Measurements from ENCODE around the gene CD80.
"Not testable (repeated sequence)": the region's sequence is repeated elsewhere in the genome, so short reads cannot be mapped to it uniquely, and the experiment has no call there.

Gene CD80

DNA sequence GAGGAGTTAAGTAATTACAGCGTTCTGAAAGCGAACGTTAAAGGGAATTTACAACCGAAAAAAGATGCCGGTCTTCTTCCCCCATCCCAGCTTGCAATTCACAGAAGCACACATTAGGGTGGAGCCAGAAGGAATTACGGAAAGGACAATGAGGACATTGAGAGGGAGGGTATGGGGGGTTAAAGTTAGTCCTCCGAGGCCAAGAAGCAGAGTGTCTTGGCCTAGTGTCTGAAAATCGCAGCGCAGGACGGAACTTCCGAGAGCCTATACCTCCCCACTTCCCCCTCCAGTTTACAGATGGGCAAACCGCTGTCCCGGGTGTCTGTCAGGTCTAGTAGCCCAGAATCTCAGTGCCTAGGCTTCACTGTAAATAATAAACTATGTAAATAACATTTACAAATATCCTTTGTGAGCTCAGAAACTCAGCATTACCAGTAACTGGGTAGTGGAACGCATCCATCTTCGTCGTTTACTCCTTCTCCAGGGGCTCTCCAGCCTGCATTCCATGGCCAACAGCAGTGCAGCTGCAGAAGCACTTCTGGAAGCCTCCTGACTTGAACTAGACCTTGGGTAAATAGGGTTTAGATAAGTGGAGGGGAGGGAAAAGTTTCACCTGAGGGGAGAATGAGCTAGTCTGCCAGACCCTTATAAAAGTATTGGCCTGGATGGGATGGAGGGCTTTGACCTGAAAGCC lies 20.8 kb upstream of the CD80 start:
- peak; percentile 60 for DNase-seq

DNA sequence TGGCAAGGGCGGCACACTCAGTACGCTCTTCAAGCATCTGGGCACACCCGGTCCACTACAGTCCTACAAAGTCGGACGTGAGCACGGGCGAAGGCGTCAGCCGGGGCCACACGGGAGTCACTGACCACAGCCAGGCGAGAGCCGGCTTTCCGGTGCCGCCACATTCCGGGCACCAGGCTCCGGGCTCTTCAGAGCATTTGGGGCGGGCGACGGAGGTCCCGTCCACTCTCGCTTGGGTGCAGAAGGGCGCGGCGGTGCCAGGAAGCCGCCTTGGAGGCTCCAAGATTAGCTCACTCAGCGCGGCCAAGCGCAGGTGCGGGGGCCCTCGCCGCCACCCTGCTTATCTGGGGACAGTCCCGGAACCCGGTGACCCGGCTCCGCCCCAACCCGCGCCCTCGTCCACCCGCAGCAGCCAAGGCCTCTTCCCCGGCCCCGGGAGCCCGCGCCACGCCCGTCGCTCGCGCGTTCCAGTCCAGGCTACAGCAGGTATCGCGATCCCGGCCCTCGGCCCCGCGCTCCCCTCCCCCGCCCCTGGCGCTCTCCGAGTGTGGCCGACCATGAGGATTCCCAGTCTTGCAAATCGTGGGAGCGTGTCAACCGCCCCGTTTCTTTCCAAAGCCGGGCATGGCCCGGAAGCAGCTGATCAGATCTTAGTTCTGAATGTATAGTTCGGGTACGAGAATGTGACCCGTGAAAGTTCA lies 20.1 kb upstream of the CD80 start, which contains the start of gene ADPRH:
TSS of gene ADPRH (plus strand) at position 127 of the 701 bp plus-strand sequence. CDS start 2,678 bp downstream, outside the sequence.
- DNase-seq: peak; percentile 92

DNA sequence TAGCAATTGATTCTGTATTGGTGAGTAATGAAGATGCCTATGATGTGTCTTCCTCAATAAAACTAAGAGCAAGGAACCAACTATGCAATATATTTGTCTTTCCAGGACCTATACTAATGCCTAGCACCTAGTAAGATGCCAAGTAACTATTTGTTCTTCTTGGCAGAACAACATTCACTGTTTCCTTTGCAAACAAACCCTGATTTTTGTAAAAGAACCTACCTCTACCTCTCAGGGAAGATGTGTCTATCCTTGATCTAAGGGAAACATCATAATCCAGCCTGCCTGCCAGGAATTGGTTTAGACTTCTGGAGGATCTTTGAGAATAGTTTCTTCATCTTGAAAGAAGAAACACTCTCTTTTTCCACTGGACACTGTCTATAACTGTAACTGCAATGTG lies 16.1 kb upstream of the CD80 start:
- DNase-seq: no peak

DNA sequence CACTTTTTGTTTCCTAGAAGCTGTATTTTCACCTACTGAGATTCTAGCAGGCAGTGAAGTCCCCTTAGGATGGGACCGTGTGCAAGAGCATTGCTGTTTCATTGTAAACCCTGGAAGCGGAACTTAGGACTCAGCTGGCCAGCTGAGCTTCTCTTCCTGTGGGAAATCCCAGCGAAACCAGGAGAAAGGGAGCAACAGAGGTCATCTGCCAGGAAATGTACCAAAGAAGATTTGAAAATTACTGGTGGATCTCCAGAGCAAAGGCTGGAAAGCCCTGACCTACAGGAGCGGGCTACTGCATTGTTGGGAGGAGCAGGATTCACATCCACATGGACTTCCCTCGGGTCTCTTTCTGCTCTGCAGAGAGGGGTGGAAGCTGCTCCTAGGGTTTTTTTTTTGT lies 12.3 kb upstream of the CD80 start:
- DNase-seq: no peak

DNA sequence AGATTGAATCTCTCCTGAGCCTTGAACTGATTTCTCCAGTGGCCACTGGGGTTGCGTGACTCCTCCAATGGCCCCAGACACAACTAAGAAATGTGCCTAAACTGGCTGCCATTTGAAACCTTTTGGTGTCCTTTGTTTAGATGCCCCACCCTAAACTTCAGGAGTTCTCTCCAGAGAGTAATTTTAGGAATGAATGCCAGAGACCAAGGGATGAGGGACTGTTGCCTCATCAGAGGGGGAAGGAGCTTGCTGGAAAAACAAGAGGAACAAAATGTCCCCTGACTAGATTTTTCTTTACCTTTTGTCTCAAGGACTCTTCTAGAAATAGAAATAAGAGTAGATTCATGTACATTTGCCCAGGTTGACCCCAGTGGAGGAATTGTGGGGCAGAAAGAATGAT lies 11.8 kb upstream of the CD80 start:
- DNase-seq: no peak

DNA sequence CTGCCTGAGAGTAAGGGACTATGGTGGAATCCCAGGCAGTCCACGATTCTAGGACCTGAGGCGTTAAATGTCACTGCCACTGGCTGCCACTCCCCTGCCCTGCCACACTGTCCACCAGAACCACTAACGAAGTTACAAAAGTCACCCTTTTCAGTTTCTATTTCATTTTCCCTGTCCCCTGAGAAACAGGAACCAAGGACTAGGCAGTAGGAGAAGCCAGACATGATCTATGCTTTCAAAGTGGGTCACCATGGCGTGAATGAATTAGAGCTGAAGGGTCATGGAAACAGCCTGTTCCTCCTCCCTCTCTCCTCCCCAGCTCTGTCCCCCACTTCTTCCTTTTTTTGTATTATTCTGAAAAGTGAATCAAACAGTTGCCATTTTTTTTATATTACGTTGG lies 10.8 kb upstream of the CD80 start:
- DNase-seq: no peak

DNA sequence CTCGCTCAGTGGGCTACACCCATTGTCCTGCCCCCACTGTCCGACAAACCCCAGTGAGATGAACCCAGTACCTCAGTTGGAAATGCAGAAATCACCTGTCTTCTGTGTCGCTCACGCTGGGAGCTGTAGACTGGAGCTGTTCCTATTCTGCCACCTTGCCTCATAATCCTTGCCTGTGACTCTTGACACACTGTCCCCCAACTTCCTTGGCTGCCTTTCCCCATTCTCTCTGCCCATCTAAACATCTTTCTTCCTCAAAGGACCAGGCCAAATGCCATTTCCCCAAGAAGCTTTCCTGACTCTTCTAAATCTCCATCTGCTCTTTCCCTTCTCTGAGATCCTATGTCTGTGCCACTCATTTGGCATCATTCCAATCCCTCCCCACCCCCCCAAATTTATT lies 9.7 kb upstream of the CD80 start:
- no peak for DNase-seq

DNA sequence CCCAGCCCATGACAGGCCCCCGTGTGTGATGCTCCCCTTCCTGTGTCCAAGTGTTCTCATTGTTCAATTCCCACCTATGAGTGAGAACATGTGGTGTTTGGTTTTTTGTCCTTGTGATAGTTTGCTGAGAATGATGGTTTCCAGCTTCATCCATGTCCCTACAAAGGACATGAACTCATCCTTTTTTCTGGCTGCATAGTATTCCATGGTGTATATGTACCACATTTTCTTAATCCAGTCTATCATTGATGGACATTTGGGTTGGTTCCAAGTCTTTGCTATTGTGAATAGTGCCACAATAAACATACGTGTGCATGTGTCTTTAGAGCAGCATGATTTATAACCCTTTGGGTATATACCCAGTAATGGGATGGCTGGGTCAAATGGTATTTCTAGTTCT lies 3.9 kb upstream of the CD80 start:
- DNase-seq: not testable (repeated sequence)

DNA sequence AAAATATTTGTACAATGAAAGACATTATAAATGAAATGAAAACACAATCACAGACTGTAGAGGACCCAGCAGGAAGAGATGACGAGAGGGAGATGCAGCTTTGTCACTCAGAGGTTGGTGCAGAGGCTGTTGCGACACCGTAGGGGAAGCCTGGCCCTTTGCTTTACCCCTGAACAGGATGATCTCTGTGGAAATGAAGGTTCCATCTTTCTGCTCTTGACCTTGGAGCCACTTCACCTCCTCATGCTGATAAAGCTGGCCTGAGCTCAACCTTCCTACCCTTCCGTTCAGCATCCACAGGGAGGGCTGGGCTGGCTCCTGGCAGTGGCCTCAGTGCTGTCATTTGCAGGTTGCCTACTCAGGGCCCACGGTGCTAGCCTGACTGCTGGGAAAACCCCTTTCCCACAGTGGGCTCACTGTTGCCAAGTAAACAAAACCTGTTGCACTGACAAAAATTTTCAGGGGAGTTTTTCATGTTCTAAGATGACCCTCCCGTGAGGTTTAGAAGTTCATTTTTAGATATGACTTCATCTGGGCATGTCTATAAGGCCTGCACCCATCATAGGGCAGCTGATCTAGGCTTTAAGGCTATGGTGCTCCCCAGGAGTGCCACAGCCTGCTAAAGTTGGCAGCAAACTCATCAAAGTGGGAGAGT lies 3.0 kb upstream of the CD80 start:
- no peak for DNase-seq

DNA sequence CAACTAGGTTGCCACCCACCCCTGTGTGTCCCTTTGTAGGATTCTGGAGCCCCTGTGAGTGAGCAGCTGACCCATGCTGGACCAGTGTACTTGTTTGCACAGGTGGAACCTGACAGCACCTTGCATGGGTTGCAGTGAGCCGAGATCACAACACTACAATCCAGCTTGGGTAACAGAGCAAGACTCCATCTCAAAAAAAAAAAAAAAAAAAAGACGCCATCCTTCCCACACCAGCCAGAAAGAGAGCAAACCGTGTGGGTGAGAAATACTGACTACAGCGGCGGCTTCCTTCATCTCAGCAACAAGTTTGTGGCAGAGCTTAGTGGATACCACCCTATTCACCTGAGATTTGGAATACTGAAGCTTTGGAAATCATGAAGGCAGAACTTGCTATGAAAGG lies 746 bp upstream of the CD80 start:
- DNase-seq: no peak

DNA sequence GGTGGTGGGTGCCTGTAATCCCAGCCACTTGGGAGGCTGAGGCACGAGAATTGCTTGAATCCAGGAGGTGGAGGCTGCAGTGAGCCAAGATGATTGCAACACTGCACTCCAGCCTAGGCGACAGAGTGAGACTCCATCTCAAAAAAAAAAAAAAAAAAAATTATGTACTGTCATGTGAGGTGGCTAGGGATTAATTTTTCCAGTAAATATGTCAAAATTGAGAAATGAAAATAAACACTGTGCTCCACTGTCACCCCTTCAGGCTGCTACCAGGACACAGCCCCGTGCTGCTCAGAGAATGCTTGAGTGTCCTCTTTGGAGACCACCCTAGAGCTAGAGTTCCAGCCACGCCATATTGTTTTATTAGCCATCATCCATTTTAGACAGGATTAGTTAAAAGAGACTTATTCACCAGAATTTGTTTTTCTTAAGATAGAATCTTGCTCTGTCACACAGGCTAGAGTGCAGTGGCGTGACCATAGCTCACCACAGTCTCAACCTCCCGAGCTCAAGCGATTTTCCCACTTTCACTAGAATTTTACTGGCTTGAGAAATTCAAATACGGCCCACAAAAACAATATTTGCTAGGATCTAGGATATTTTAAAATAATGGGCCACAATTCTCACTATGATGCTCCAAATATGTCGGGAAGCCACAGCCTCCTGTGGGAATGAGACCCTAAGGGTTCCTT lies 642 bp downstream of the CD80 start:
- DNase-seq: no peak

DNA sequence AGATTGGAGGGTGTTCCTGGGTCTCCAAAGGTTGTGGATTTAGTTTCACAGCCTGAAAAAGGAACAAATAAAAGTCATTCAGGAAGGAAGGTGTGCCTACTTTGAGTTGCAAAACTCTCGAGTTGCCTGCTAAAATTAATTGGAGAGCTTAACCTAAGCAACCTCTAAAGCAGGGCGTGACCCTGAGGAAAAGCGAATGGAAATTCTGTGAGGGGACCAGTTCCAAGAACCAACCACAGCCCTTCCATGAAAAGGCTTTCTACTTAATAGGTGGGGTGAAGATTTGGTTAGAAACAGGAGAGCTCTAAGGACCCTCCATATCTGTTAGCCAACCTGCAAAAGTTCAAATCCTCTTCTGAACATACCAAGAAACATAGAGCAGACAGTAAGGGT lies 1.5 kb downstream of the CD80 start:
- no peak for DNase-seq

DNA sequence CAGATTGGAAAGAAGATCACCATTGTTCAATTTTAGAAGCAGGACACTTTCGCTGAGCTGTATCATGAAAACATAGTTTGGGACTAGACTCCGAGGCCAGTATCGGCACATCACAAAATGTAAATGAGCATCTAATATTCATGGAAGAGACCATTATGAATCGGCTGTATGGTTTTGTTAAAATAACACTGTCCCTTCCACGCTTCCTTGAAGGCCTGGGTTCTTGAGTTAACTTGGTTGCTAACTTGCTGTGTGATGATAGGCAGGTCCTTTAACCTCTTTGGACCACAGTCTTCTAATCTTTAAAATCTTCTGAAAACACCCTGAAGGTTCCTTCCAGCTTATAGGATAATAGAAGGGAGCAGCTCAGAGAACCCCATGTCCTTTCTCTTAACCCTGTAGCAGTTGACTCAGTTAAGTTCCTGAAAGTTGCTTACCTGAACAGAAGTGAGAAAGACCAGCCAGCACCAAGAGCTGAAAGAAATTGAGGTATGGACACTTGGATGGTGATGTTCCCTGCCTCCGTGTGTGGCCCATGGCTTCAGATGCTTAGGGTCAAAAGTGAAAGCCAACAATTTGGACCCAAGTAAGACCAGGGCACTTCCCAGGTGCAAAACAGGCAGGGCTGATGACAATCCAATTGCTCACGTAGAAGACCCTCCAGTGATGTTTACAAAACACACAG lies 2.1 kb downstream of the CD80 start:
- DNase-seq: no peak

DNA sequence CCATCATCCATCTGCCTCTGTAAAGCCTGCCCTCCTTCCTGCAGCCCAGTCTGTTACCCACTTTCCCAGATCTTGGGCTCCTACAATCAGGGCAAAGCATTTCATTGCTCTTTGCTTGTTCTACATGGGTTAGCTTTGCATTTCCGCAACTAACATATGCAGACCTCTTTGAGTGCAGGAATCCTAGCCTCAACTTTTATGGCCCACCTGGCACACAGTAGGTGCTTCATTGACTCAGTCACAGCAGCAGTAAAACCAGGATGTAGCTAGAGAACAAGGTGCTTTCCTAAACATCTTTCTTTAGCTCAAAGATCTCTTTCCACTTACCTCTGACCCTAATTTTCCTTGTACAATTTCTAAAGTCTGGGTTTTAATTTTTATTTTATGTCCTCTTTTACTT lies 3.5 kb downstream of the CD80 start:
- DNase-seq: no peak

DNA sequence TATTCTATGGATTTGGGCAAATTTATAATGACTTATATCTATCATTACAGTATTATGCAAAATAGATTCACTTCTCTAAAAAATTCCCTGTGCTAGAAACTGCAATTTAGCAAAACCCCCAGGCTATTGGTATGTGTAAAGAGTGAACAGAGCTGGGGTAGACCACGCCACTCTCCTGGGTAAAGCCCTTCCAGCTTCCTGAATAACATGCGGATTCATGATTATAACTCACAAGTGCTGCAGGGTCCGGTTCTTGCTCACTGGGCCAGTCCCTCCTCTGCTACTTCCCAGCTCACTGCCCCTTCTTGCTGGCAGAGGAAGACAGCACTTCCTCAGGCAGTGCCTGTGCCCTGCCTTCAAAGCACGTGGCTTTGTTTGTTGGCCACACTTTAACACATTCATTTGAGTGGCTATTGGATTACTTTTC lies 4.1 kb downstream of the CD80 start:
- no peak for DNase-seq

DNA sequence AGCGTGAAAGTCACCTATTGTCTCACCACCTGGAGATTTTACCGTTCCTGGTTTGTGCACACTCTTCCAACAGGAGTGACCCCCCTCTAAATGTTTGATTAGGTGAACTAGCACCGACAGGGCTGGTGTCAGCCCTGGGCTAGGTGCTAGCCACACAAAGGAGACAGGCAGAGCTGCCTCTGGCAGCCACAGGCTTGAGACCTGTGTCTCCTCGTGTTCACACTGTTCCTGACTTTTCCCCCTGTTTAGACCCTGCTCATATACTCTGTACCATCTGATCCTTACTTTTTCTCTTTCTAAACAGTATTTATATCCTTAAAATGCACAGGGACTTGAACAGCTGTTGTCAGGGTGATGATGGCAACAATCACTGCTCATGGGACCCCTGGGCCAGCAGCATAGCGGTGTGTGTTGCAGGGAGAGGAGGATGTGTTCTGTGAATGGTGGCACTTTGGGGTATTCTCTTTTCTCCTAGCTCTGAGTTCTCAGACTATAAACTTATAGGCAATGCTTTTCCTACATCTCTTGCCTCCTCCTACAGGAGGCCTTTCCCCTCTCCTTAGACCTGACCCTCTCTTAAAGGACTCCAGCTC lies 5.5 kb downstream of the CD80 start:
- DNase-seq: no peak

DNA sequence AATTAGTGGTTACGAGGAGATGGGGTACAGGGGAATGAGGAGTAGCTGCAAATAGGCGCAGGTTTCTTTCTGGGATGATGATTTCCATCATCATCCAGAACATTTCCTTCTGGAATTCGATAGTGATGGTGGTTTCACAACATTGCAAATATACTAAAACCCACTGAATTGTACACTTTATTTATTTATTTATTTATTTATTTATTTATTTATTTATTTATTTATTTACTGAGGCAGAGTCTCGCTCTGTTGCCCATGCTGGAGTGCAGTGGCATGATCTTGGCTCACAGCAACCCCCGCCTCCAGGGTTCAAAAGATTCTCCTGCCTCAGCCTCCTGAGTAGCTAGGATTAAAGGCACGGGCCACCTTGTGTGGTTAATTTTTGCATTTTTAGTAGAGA lies 6.5 kb downstream of the CD80 start:
- DNase-seq: not testable (repeated sequence)

DNA sequence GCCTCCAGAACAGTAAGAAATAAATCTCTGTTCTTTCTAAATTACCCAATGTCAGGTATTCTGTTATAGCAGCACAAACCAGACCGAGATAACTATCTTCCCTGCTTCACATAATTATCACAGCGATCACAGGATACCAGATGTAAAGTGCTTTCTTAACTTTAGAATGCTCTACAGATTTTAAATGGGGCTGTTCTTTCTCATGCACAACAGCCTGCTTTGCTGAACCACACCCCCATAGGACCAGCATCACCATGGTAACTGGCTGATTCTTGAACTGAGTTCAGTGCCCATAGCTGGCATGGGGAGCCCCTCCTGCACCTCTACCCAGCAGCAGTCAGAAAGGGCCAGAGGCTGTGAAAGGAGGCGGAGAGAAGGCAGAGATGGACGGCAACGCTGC lies 7.8 kb downstream of the CD80 start:
- DNase-seq: no peak

DNA sequence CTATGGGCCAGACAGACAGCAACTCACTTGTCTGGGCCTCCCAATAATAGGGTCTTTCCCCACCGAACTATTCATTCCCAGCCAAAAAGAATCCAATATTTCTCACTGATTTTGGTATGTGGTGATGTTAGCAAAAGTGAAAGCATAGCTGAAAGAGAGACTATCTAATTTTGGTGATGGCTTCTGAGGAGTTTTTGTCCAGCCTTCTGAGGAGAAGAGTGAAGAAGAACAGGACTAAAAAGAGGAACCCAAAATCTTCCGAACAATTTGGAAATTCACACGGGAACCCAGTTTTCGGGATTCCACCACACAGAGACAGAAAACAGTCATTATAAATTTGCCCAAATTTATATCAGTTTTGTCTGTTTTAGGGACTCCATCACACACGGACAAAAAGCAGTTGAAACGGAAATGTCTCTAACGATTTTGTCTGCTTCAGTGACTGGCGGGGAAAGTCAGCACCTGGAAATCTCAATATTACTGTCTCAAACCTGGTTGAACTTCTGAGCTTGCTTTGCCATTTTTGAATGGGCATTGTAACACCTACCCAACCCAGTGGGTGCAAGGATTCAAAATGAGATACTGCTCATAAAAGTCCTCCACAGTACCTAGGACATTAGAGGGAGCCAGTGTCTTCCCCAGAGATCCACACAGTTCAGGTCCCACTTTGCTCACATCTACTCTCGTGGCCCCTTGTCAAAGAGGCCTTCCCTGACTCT lies 9.1 kb downstream of the CD80 start:
- DNase-seq: no peak

DNA sequence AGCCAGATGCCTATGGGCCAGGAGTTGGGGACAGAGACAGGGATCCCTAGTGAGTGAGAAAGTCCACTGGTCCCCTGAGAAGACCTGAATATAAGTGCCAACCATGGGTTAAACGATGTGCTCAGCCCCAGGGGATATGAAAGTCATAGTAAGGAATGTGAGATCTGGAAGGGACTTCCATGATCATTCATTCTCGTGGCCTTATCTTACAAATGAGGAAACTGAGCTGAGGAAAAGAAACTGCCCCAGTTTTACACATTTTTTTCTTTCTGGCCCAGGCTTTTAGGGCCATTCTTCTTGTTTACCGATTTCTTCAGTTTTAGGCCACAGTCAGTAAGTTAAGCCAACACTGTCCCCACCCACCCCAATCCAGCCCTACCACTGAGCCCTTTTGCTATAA lies 11.1 kb downstream of the CD80 start:
- DNase-seq: no peak

DNA sequence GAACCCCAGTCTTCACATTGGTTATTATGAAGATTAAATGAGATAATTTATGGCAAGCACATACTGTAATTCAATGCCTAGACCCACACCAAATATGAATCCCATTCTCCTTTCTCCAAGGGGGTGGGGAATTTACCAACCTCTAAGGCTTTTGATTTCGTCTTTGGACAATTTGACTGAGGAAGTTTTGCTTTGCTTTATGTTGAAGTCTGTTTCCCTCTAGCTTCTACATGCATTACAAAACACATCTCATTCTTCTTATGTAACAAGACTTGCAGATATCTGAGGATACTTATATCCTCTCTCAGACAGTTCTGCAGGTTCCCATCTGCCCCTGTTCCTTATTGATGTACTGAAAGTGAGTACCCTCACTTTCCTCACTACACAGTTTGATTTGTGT lies 12.2 kb downstream of the CD80 start:
- no peak for DNase-seq

DNA sequence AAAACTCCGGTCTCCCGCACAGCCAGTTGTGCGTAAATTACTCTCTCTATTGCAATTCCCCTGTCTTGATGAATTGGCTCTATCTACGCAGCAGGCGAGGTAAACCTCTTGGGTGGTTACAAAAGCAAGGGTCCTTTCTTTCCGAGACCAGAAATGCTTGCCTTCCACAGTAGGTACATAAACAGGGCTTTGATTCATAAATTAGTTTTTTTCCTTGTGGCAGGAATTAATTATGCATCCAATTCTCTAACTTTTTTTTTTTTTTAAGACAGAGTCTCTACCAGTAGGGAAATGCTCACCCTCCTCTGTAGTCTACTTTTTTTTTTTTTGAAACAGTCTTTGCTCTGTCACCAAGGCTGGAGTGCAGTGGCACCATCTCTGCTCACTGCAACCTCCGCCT lies 16.3 kb downstream of the CD80 start:
- no peak for DNase-seq

Data from islet precursor cell (in vitro differentiated cells).